ENCODE results near the gene FOLR1.
"Not testable (repeated sequence)": the region's sequence is repeated elsewhere in the genome, so short reads cannot be mapped to it uniquely, and the experiment has no call there.

The FOLR1 gene
- 0 to 0.04 reads per million in 2 donors for total RNA-seq

- DNase-seq = no peak
These were observed at the start of gene FOLR1 for GRCh38 chr11:72191961-72192381. Gene FOLR1 (plus strand): TSS chr11:72192140. CDS start chr11:72192174, 34 bp downstream.

- DNase-seq = not testable (repeated sequence)
These were observed 49.4 kb upstream of the FOLR1 start for GRCh38 chr11:72142543-72142942.

- no peak for DNase-seq
These were observed 47.0 kb upstream of the FOLR1 start for GRCh38 chr11:72144807-72145565.

- DNase-seq = no peak
These were observed 45.3 kb upstream of the FOLR1 start for GRCh38 chr11:72146625-72147024.

GRCh38 chr11:72150882-72151281 lies 41.1 kb upstream of the FOLR1 start:
- DNase-seq = no peak

- DNase-seq = not testable (repeated sequence)
These were observed 38.1 kb upstream of the FOLR1 start for GRCh38 chr11:72153874-72154273.

GRCh38 chr11:72154816-72155215 lies 37.1 kb upstream of the FOLR1 start:
- DNase-seq = no peak

- no peak for DNase-seq
These were observed 36.2 kb upstream of the FOLR1 start for GRCh38 chr11:72155751-72156150.

GRCh38 chr11:72157131-72157530 lies 34.8 kb upstream of the FOLR1 start:
- no peak for DNase-seq

- DNase-seq = no peak
These were observed 31.6 kb upstream of the FOLR1 start for GRCh38 chr11:72160319-72160718.

GRCh38 chr11:72162891-72163492 lies 28.9 kb upstream of the FOLR1 start:
- no peak for DNase-seq

- DNase-seq = not testable (repeated sequence)
These were observed 27.8 kb upstream of the FOLR1 start for GRCh38 chr11:72164187-72164586.

- not testable (repeated sequence) for DNase-seq
These were observed 22.8 kb upstream of the FOLR1 start for GRCh38 chr11:72169046-72169555.

GRCh38 chr11:72169754-72170153 lies 22.2 kb upstream of the FOLR1 start:
- not testable (repeated sequence) for DNase-seq

- not testable (repeated sequence) for DNase-seq
These were observed 19.9 kb upstream of the FOLR1 start for GRCh38 chr11:72172043-72172442.

- no peak for DNase-seq
These were observed 18.6 kb upstream of the FOLR1 start for GRCh38 chr11:72173291-72173690.

- no peak for DNase-seq
These were observed 17.5 kb upstream of the FOLR1 start for GRCh38 chr11:72174302-72175070.

GRCh38 chr11:72177656-72178055 lies 14.3 kb upstream of the FOLR1 start:
- no peak for DNase-seq

- DNase-seq = no peak
These were observed 12.7 kb upstream of the FOLR1 start for GRCh38 chr11:72179049-72179803.

- DNase-seq = no peak
These were observed 12.0 kb upstream of the FOLR1 start for GRCh38 chr11:72179804-72180396.

GRCh38 chr11:72180892-72181552 lies 10.9 kb upstream of the FOLR1 start:
- not testable (repeated sequence) for DNase-seq

All from activated gamma-delta T cell (primary cell).